Activated CD4-positive, CD25-positive, alpha-beta regulatory T cell (primary cell): Measurements from ENCODE around the gene ZHX3.

ENCODE experiments used
- DNase-seq, 4 experiments: peaks; one replicate each; lab custom pipeline; 2025; lab: John Stamatoyannopoulos, UW

Gene ZHX3

DNA sequence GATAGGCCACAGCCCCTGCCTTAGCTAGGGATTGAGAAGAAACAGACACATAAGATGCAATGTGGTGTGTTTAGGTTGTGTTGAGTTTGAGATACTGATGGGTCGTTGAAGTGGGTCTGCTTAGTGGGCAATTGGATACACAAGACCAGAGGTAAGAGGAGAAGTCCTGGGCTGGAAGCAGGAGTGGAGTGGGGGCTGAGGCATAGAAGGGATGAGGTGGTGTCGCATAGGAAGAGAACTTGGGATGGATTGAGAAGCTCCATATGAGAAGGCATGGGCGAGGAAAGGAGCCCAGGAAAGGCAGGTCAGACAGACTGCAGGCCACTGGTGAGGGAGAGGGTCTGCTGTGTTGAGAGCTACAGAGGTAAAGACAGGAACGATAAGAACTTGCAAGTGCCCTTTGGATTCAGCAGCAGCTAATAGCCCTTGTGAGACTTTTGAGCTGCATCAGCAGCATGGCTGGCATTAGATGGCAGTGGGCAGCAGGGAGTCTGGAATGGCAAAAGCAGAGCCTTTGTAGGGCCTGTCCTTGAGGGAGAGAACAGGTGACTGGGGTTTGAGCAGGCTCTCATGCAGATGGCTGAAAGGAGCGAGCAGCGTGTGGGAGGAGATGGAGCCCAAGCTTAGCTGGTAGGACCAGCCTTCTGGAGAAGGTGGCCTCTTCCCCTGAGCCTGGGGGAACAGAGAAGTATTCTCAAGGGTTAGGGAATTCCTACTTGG lies 147.0 kb downstream of the ZHX3 start:
- no peak for DNase-seq

DNA sequence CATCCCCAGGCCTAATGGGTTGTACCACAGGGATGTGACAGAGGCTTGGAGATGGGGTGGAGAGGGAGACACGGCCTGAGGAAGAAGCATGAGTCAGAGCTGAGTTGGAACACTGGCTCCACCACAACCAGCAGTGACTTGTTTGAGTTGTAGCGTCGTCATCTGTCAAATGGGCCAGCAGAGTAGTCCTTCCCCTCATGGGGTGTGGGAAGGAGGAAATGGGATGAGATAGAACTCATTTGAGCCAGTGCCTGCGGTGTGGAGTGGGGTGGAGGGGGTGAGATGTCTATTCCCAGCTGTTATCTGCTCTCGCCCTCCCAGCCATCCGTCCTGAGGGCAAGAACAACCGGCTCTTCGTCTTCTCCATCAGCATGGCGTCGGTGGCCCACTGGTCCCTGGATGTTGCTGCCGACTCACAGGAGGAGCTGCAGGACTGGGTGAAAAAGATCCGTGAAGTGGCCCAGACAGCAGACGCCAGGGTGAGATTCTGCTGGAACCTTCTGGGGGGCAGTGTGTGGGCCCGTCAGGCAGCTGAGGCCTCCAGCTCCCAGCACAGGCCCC lies 147.7 kb downstream of the ZHX3 start:
- no peak for DNase-seq

DNA sequence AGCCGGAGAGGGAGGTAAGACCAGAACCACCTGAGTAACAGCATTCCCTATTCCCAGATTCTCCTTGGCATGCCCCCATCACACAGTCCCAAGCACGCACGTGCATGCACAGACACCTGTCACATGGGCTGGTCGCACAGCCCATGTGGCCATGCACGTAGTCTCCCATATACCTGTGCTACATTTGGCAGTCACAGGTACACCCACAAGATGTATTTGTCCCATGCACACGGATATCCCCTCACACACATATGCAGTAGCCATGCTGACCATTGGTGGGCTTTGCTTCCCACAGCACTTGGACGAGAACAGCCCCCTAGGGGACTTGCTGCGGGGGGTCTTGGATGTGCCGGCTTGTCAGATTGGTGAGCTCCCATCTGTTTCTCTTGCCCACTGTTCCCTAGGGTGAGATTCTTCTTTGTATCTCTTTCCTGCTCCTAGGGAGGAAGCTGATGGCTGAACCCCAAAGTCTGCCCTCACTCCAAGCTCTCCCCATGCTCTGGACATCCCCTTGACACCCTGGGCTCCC lies 148.3 kb downstream of the ZHX3 start:
- DNase-seq, result no peak

DNA sequence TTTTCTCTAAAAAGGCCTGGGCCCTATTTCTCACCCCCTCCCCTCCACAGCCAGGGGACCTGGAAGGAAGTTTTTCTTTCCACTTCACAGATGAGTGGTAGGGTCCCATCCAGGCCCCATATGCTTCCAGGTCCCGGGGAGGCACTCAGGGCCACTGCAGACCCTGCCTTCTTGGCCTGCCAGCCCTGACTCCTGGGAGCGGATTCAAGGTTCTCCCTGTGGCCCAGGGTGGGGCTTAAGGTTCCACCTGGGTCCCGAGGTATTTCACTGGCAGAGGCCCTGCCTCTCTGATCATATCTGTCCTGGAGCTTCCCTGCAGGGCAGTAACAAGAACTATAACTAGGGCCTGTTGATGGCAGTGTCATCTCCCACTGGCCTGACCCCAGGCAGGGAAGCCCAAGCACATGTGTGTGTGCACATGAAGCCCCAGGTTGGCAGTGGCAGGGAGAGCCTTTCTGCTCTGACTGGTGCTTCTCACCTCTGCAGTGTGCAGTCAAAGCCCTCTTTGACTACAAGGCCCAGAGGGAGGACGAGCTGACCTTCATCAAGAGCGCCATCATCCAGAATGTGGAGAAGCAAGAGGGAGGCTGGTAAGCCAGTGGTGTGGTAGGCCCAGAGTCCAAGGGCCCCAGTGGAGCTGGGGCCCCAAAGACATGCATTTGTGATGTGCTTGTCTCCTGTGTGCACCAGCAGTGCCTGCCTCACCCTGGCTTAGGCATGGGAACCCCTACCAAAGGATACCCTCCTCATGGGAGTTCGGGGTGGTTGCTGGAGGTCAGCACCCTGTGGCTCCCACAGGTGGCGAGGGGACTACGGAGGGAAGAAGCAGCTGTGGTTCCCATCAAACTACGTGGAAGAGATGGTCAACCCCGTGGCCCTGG lies 149.0 kb downstream of the ZHX3 start:
- DNase-seq, result no peak

DNA sequence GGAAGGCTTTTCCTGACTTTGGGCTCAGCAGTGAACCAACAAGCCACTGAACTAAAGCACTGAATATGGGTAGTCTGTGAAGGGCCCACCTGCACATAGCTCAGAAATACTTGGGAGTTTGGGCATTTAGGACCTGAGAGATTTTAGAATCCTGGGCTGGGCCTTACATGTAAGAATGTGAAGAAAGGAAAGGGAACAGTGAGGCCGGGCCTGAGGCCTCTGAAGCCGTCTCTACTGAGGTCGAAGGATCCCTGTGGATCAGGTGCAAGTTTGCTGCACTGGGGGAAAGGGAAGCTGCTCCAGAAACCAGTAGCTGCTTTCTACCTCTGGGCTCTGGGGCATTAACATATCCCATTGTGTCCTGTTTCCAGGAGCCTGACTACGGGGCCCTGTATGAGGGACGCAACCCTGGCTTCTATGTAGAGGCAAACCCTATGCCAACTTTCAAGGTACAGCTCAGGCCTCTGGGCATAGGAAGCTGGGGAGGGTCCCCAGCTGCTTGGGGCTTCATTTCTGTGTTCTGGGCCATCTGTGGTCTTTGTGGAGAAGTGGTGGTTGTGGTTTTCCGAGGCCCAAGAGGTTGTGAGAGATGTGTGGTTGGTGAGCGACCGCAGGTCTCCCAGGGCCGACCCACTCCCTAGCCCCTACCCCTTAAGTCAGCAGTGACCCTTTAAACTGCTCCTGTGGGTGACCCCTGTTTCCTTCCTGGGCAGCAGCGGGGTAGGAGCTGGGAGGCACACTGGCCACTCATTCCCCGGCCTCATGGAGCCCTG lies 149.9 kb downstream of the ZHX3 start:
- no peak for DNase-seq

DNA sequence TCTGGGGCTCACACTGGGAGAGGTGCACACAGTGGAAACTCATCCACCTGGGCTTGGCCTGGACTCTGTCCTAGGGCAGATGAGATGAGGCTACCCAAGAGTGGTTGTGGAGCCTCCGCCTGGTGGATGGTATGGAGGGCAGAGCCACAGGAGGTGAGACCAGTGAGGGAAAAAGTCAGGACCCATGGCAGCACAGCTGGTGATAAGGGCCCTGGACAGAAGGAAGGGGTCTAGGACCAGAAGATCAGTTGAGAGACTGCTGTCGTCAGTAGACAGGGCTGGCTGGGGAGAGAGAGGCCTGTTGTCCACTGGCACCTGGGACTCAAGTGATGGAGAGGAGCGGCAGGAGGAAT lies 150.4 kb downstream of the ZHX3 start:
- no peak for DNase-seq

DNA sequence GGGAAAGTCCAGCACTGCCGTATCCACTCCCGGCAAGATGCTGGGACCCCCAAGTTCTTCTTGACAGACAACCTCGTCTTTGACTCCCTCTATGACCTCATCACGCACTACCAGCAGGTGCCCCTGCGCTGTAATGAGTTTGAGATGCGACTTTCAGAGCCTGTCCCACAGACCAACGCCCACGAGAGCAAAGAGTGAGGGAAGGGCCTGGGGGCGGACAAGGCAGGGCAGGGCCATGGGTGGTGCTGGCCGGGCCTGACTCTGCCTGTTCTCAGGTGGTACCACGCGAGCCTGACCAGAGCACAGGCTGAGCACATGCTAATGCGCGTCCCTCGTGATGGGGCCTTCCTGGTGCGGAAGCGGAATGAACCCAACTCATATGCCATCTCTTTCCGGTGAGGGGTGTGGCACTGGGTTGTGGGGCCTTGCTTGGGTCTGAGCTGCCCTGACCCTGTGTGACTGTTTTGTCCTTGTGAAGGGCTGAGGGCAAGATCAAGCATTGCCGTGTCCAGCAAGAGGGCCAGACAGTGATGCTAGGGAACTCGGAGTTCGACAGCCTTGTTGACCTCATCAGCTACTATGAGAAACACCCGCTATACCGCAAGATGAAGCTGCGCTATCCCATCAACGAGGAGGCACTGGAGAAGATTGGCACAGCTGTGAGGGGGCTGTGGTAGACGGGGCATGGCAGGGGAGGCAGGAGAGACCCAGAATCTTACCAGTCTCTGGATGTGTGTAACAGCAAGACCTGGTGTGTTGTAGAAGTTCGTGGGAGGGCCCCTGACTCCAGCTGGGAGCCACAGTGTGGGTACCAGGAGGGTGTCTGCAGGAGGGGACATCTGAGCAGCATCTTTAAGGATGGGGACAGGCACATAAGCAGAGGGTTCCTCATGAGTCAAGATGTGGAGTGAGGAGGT lies 151.1 kb downstream of the ZHX3 start:
- DNase-seq, result no peak

DNA sequence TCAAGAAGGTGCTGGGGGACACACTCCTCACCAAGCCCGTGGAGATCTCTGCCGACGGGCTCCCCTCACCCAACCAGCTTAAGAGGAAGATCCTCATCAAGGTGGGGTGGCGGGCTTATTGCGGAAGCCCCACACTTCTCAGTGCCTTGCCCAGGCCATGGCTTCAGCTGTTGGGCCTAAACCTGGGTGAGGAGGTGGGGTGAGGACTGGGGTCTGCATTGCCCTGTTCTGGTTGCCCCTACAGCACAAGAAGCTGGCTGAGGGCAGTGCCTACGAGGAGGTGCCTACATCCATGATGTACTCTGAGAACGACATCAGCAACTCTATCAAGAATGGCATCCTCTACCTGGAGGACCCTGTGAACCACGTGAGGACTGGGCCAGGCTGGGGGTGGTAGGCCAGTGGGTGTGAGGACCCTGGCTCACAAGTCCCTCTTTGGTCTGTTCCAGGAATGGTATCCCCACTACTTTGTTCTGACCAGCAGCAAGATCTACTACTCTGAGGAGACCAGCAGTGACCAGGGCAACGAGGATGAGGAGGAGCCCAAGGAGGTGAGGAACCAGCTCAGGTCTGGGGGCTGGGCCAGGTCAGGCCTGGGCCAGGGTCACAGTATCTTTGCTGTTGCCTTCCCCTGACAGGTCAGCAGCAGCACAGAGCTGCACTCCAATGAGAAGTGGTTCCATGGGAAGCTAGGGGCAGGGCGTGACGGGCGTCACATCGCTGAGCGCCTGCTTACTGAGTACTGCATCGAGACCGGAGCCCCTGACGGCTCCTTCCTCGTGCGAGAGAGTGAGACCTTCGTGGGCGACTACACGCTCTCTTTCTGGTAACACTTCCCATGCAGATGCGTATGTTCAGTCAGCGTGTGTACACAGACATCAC lies 152.3 kb downstream of the ZHX3 start:
- DNase-seq, result no peak

DNA sequence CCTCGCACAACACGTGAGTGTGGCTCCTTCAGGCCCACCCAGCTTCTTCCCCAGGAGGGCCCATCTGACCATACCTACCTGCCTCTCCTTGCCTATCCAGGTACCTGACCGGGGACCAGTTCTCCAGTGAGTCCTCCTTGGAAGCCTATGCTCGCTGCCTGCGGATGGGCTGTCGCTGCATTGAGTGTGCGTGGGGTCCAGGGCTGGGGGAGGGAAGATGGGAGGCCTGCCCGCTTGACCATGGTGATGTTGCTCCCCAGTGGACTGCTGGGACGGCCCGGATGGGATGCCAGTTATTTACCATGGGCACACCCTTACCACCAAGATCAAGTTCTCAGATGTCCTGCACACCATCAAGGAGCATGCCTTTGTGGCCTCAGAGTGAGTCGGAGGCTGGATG lies 153.7 kb downstream of the ZHX3 start:
- no peak for DNase-seq

DNA sequence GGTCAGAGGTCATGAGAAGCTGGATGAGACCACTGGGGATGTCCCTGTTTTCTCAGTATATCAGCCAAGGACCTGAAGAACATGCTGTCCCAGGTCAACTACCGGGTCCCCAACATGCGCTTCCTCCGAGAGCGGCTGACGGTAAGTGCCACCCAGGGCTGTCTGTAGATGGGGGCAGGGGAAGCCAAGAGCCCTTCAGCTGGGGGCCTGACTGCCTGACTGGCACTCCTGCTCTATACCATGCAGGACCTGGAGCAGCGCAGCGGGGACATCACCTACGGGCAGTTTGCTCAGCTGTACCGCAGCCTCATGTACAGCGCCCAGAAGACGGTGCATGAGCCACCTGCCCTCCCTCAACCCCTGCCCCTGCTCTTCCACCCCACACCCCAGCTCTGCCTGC lies 155.1 kb downstream of the ZHX3 start:
- no peak for DNase-seq

DNA sequence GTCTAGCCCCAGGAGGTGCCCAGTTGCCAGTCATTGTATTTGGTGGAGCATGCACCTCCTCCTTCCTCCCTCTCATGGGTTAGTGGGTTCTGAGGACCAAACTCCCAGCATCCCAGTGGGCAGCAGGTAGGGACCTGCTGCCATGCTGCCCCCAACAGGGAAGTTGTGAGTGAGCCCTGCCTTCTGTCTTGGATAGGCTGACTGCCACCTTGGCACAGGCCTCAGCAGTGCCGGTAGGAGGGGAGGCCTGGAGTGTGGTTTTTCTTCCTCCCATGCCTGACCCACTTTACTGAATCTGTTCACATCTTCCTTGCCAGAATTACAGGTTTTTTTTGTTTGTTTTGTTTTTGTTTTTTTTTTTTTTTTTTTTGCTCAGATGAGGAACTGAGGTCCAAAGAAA lies 155.6 kb downstream of the ZHX3 start:
- no peak for DNase-seq

DNA sequence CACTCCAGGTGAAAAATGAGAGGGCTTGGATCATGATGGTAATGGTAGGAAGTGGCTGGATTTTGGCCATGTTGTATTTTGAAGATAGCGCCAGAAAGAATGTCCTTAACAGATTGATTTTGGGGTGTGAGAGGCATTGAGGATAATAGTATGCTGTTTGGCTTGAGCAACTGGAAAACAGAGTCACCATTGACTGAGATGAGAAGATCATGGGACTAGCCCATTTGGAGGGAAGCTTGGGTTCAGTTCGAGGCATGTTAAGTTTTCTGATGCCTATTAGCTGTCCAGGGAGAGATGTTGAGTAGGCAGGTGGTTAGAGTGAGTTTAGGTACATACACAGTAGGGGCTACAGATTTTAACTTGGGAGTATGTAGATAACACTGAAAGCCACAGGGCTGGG lies 156.8 kb downstream of the ZHX3 start:
- DNase-seq, result no peak

DNA sequence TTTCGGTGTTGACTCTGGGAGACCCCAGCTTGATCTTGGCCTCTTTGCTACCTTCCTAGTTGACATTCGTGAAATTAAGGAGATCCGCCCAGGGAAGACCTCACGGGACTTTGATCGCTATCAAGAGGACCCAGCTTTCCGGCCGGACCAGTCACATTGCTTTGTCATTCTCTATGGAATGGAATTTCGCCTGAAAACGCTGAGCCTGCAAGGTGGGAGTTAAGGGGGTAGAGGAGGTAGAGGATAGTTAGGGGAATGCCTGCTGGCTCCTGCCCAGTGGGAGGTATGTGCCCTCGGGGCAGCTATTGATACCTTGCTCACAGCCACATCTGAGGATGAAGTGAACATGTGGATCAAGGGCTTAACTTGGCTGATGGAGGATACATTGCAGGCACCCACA lies 158.0 kb downstream of the ZHX3 start:
- DNase-seq, result no peak

DNA sequence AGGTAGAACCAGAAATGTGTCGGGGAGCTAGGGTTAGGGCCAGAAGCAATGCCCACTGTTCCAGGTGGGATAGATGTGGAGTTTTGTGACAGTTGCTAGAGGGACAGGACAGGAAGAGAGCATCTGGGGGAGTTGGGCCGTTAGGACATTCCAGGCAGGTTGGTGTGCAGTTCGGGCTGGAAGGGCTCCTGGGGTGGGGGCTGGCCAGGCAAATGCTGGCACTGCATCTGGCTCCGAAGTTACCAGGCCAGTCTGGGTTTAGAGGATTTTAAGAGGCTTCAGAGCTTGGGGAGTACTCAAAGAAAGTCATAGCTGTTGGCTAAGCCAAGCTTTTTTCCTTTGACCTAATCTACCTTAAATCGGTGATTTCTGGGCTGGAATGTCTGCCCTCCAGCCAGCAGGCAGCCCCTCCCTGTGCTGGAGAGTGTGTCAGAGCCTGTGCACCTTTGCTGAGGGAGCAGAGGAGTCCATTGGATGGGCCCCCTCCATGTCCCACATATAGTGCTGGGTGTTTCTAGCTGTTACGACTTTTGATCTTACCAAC lies 159.4 kb downstream of the ZHX3 start:
- DNase-seq, result no peak

DNA sequence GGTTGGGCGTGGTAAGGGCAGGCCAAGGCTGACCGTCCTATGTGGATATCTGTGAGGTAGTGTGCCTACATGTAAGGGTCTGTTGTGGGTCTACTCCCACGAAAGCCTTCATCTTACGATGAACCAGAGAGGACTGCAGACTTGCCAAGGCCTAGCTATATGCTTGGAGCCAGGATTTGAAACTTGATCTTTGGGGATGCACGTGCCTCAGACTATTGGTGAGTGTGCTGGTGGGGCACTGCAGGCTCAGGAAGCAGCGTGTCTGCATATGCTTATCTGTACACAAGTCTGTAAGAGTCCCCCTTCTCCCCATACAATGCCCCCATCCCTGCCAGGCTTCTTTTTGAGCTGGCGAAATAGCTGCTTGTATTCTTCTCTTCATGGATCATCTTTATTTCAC lies 162.3 kb downstream of the ZHX3 start:
- DNase-seq, result no peak

DNA sequence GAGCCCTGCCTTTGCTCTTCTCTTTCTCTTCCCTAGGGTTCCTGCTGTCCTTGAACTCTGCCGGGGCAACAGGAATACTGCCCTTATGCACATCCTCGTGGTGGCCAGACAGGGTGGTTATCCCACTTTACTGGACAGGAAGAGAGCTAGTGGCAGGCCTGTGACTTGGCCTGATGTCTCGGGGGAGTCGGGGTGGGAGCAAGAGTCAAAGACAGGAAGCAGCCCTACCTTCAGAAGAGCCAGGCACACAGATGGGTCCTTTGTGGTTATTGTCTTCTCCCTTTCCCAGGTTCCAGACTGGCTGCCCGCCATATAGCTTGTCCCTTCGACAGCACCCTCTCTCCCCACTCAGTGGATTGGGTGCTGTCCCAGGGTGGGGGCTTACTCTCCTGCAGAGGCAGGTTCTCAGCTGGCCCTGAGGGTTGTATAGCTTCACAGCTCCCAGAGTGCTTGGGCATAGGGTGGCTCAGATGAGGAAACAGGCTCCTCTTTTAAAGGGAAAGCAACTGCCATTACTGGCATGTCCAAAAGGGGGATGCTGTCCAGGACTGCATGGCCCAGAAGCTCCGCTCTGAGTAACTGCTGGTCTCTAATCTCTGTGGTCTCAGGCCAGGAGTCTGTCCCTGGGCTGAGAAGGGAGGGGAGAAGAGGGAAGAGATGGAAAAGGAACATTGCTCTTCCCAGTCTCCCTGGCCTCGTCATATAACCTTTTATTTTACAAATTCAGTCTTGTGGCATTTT lies 162.9 kb downstream of the ZHX3 start:
- no peak for DNase-seq

DNA sequence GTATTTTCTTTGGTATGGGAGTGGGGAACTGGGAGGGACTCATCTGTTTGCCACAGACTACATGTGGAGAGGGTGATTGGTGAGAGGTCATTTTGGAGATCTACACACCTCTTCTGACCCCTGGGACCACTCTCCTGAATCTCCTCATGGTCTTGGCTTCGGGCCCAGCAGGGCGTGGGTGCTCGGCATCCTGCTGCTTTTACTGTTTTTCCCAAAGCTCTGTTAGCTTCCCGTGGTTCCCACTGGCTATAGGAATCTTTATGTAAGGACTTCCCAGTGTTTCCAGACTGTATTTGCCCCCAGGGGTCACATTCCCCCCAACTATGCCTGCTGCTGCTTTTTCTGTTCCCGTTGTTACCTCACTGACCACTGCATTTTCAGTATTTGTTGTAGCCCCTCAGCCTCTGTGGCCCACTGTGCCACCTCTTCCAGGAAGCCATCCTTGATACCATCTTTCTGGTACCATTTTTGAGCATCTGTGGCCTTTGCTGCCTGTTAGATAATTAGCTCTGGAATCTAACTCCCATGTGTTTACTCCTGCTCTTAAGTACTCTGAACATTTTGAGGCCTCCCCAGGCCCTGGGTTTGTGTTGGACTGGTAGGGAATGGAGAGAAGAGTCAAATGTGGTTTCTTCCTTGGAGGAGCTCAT lies 165.3 kb downstream of the ZHX3 start:
- no peak for DNase-seq

DNA sequence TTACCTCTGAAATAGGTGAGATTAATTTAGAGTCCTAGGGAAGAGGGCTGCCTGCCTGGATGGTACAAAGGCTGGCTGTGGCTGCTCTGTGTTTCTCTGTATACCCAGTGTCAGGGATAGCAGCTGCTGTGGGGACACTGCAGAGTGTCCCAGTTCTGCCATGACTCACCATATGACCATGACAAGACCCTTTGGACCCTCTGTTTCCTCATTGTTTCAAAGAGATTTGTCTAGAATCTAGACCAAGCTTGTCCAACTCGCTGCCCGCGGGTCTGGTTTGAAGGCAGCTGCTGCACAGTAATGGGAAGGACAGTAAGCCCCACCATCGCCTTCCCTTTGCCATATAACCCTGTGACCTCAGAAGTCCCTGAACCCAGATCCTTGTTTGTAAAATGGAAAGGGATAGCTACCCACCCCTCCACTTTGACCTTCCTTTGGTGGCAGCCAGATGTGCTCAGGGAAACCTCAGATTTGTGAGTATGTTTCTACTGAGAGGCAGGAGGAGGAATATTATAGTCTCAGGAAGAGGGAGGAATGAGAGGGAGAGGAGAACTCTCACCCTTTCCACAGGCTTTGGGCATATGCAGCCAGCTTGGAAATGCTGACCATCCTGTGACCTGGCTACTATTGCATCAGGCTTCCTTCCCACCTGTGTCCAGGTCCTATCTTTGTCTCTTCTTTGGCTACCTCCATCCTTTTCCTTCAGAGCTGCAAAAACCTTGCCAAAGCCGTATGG lies 166.2 kb downstream of the ZHX3 start:
- DNase-seq, result no peak
